NCI-H524 (cell line): ENCODE results near the gene NR1H2.
"Not testable (repeated sequence)": the region's sequence is repeated elsewhere in the genome, so short reads cannot be mapped to it uniquely, and the experiment has no call there.

Source experiments
- DNase-seq, 2 experiments: peaks; one replicate each; lab custom pipeline; 2025; lab: John Stamatoyannopoulos, UW

The NR1H2 gene

DNA sequence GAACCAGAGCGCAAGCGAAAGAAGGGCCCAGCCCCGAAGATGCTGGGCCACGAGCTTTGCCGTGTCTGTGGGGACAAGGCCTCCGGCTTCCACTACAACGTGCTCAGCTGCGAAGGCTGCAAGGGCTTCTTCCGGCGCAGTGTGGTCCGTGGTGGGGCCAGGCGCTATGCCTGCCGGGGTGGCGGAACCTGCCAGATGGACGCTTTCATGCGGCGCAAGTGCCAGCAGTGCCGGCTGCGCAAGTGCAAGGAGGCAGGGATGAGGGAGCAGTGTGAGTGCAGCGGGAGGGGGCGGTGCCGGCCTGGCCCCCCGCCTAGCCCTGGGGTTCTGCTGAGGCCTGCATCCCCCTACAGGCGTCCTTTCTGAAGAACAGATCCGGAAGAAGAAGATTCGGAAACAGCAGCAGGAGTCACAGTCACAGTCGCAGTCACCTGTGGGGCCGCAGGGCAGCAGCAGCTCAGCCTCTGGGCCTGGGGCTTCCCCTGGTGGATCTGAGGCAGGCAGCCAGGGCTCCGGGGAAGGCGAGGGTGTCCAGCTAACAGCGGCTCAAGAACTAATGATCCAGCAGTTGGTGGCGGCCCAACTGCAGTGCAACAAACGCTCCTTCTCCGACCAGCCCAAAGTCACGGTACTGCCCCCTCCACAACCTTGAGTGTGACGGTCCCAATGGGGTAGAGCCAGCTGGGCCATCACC lies 2.1 kb downstream of the NR1H2 start:
- no peak for DNase-seq

DNA sequence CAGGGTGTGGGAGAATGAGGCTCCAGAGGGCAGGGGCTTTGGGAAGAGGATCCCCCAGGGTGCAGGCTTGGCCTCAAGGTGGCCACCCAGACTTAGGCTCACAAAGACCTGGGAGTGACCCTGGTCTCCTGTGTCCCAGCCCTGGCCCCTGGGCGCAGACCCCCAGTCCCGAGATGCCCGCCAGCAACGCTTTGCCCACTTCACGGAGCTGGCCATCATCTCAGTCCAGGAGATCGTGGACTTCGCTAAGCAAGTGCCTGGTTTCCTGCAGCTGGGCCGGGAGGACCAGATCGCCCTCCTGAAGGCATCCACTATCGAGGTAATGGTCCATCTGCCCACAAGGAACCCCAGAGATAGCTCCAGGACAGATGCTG lies 2.6 kb downstream of the NR1H2 start:
- DNase-seq, result no peak

DNA sequence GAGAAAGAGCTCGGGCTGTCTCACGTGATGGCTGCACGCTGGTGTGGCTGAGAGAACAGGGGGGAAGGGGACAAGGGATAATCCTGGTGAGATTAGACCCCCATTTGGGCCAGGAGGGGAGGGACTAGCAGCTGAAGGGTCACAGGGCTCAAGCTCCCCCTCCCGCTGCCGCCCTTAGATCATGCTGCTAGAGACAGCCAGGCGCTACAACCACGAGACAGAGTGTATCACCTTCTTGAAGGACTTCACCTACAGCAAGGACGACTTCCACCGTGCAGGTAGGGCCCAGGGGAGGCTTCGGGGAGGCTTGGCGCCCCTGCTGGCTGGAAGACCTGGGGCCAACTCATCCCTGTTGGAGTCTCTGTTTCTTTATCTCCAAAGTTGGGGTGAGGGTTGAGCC lies 3.3 kb downstream of the NR1H2 start:
- no peak for DNase-seq

GRCh38 chr19:50380137-50380536 lies 3.9 kb downstream of the NR1H2 start:
- no peak for DNase-seq

DNA sequence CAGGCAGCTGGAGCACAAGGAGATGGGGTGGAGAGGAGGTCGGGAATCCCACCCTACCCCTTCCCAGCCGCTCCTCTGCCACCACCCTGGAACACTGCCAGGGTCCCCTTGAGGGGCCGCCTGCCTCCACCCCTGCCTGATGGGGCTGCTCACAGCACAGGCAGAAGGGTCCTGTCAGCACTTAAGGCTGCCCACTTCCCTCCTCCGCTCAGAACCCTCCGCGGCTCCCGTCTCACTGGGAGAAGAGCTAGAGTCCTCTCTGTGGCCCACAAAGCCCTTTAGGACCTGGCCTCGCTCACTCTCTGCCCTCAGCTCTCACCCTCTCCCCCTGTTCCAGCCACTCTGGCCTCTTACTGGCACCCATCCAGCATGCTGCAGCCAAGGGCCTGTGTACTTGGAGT lies 4.5 kb downstream of the NR1H2 start:
- DNase-seq, result no peak

DNA sequence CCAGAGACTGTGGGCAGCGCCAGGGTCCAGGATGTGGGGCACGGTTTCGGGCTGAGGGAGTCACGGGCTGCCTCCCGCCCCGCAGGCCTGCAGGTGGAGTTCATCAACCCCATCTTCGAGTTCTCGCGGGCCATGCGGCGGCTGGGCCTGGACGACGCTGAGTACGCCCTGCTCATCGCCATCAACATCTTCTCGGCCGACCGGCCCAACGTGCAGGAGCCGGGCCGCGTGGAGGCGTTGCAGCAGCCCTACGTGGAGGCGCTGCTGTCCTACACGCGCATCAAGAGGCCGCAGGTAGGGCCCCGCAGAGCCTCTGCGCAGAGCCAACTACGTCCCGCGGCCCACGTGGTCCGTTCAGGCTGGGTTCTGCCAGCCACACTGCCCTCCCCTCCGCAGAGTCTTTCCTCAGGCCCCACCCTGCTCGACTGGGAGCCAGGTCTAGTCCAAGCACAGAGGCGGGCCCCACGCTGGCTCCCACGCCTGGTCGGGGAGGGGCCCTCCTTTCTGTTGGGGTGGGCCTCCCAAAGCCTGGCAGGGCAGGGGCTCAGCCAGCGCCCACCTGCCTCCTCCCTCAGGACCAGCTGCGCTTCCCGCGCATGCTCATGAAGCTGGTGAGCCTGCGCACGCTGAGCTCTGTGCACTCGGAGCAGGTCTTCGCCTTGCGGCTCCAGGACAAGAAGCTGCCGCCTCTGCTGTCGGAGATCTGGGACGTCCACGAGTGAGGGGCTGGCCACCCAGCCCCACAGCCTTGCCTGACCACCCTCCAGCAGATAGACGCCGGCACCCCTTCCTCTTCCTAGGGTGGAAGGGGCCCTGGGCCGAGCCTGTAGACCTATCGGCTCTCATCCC lies 5.8 kb downstream of the NR1H2 start:
- no peak for DNase-seq

- DNase-seq, result no peak
Observed at GRCh38 chr19:50383001-50383851, 7.0 kb downstream of the NR1H2 start.

DNA sequence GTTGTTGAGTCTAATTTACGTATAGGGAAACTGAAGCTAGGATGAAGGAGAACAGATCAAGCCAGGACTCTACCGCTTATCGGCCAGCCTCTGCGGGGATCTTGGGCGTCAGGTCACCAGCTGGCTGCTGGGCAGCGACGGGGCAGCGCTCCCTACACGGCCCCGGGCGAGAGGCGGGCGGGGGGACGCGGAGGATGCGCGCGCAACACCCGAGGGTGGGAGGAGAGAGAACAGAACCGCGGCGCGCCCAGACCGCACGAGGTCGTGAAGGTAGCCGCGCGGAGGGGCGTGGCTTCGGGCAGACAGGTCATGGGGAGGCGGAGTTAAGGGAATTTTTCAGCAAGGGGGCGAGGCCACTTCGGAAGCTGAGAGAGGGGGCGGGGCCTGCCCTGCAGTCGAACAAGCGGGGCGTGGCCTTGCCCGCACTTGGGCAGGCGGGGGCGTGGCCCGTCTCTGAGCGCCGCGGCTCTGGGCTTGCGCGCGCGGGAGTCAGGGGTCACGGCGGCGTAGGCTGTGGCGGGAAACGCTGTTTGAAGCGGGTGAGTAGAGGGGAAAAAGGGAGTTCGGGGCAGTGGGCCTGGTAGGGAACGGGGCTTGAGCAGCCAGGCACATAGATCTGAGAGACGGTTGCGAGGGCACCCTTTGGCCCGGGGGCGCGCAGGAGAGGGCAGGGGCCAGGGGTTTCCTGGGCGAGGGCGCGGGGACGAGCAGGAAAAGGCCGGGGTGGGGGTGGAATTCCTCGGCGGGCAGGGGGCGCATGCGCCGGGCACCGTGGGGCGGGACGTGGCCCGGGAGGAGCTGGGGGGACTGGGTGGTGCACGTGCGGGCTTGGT lies 7.8 kb downstream of the NR1H2 start, which contains the start of gene POLD1:
TSS of gene POLD1 (plus strand) at position 496 of the 833 bp plus-strand sequence. CDS start 14,505 bp downstream, outside the sequence.
- DNase-seq, result peak; percentile 97 to 98

GRCh38 chr19:50384685-50385535 lies 8.7 kb downstream of the NR1H2 start:
- DNase-seq, result no peak

GRCh38 chr19:50387176-50387867 lies 11.1 kb downstream of the NR1H2 start:
- no peak for DNase-seq

- no peak for DNase-seq
Observed at GRCh38 chr19:50387868-50388245, 11.6 kb downstream of the NR1H2 start.

DNA sequence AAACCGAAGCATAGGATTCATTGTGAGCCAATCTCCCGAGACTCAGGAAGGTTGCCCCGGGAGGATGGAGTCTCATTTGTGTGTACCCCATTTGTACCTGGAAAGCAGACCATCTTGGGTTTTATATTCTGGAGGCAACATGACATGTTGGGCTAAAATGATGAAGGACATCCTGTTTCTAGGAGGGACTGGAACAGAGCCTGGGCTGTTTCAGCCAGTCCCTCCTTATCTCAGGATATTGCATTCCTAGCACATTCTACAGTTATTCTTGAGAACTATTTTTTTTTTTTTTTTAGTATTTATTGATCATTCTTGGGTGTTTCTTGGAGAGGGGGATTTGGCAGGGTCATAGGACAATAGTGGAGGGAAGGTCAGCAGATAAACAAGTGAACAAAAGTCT lies 14.0 kb downstream of the NR1H2 start:
- not testable (repeated sequence) for DNase-seq

DNA sequence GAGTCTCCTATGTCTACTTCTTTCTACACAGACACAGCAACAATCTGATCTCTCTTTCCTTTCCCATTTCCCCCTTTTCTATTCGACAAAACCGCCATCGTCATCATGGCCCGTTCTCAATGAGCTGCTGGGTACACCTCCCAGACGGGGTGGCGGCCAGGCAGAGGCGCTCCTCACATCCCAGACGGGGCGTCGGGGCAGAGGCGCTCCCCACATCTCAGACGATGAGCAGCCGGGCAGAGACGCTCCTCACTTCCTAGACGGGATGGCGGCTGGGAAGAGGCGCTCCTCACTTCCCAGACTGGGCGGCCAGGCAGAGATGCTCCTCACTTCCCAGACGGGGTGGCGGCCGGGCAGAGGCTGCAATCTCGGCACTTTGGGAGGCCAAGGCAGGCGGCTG lies 14.7 kb downstream of the NR1H2 start:
- DNase-seq, result not testable (repeated sequence)

DNA sequence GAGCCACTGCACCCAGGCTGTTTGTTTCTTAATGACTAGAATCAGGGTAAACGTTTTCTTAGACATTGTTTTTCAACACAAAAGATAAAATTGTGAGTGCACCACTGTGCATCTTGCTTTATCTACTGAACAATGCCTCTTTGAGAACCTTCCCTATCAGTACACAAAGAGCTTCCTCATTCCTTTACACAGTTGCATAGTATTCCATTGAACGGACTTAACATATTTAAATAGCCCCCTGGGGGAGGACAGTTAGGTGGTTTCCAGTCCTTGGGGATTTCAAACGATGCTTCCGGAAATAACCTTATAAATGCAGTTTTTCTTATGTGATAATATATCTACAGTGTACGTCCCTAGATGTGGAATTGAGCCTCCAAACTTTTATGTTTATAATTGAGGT lies 16.5 kb downstream of the NR1H2 start:
- DNase-seq, result no peak

DNA sequence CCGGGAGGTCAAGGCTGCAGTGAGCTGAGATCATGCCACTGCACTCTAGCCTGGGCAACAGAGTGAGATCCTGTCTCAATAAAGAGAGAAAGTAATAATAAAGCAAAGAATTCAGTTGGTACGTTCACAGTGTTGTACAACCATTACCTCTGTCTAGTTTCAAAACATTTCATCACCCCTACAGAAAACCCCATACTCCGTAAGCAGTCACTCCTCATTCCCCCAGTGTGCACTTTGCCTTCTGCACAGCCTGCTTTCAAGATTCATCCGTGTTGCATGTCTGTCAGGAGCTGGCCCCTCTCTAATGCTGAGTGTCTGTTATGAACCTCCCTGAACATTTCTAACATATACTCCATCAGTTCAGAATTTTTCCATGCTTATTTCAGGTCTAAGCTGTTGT lies 17.3 kb downstream of the NR1H2 start:
- DNase-seq, result no peak

- DNase-seq, result no peak
Observed at GRCh38 chr19:50394017-50394416, 17.8 kb downstream of the NR1H2 start.

GRCh38 chr19:50398675-50399367 lies 22.6 kb downstream of the NR1H2 start:
- DNase-seq, result no peak

GRCh38 chr19:50399368-50399745 lies 23.1 kb downstream of the NR1H2 start:
- DNase-seq, result no peak
